Thyroid gland (tissue), 4 donors: ENCODE results near the gene GRN. TPM values are rescaled to one million over a fixed set of nuclear protein-coding genes. Genes with fewer than 3 reads are reported as not detected.

Experiments used
- DNase-seq, 2 donors: peaks; one replicate each; pipeline ENCODE4 v3.0.0-alpha.2; 2019
- H3K27ac ChIP-seq, 3 donors: fragments of 200-600 bp; sonication (generic); 1 replicate in 2 of 3; 2 replicates in 1 of 3; pipeline ENCODE4 v1.5.1; 2016 to 2019; ENCODE audit warnings: mild to moderate bottlenecking in 1 of 3, moderate library complexity in 1 of 3
- H3K27me3 ChIP-seq: fragments of 200-600 bp; sonication (generic); one replicate; pipeline ENCODE4 v1.5.1; 2019
- H3K36me3 ChIP-seq, 2 donors: fragments of 200-600 bp; sonication (generic); one replicate each; pipeline ENCODE4 v1.5.1; 2016 to 2019
- H3K4me1 ChIP-seq, 2 donors: fragments of 200-600 bp; sonication (generic); one replicate each; pipeline ENCODE4 v1.5.1; 2017 to 2019
- H3K4me3 ChIP-seq, 3 donors: fragments of 200-600 bp; sonication (generic); replicated peaks in 1 of 3; 1 replicate in 2 of 3; 2 replicates in 1 of 3; pipeline ENCODE4 v1.5.1; 2016; ENCODE audit warnings: mild to moderate bottlenecking in 1 of 3
- H3K9me3 ChIP-seq: fragments of 200-600 bp; sonication (generic); one replicate; pipeline ENCODE4 v1.5.1; 2017
- POLR2A ChIP-seq, 2 donors: fragments of 450-650 bp; IDR thresholded peaks; one replicate each; pipeline ENCODE4 v1.6.1; 2017; ENCODE audit warnings: antibody characterized with exemption in 2 of 2, mild to moderate bottlenecking in 2 of 2, moderate library complexity in 1 of 2
- WGBS, 2 donors: methylation state at CpG; one replicate each; pipeline ENCODE4 v1.1.5; 2017; 5-methylcytosine and 5-hydroxymethylcytosine counted together
- intact Hi-C: fragments of 100-400 bp; cut with DNase I; formaldehyde crosslinking; loops from one replicate; pipeline ENCODE4 v1.15.1; 2023
- total RNA-seq, 4 donors: library from RNA; depleted of rRNA; stranded (reverse); fragments of >200 nt; gene quantifications; one replicate each; pipeline ENCODE4 v1.2.3, GENCODE V29; 2016
- TF ChIP-seq, protein P1 (sequence below), 6 experiments: fragments of 200-600 bp in 3 of 6; fragments of 450-650 bp in 3 of 6; sonication (generic) in 3 of 6; IDR thresholded peaks; one replicate each; pipeline ENCODE4 v1.5.1; 2016 to 2019; ENCODE audit warnings: antibody characterized with exemption in 6 of 6, mild to moderate bottlenecking in 2 of 6, inconsistent platforms in 1 of 6, moderate library complexity in 1 of 6

GRN gene
- total RNA-seq, 4 donors from 2014 or later: 259 to 292 (median 264) TPM

DNA sequence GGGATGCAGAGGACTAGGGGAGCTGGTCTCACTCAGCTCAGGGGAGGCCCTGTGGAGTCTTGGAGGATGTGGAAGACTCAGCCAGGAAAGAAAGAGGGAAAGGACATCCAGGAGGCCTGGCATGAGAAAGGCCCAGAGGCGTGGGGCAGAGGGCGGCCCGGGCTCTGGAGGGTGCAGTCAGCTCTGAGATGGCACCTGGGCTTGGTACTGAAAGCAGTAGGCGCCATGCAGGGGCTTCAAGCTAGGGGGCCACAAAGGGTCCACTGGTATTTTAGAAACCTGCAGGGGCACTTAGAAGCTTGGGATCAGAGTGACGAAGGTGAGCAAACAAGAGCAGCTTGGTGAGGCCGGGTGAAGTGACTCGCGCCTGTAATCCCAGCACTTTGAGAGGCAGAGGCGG lies 13.0 kb downstream of the GRN start:
- no peak for DNase-seq
- Histone ChIP-seq H3K4me1 (peaks cover 18 to 19% of the 10 kb centered on the region in 2 donors), H3K27ac (no peak overlapping the region), H3K36me3 (no peaks in the 10 kb centered on the region), H3K9me3 (no peaks in the 10 kb centered on the region), H3K27me3 (no peaks in the 10 kb centered on the region), H3K4me3 (no peak overlapping the region)
- 90 to 93% methylated on average over 9 of the region's 9 CpGs for WGBS, 2 donors
- TF ChIP-seq, protein P1, sequence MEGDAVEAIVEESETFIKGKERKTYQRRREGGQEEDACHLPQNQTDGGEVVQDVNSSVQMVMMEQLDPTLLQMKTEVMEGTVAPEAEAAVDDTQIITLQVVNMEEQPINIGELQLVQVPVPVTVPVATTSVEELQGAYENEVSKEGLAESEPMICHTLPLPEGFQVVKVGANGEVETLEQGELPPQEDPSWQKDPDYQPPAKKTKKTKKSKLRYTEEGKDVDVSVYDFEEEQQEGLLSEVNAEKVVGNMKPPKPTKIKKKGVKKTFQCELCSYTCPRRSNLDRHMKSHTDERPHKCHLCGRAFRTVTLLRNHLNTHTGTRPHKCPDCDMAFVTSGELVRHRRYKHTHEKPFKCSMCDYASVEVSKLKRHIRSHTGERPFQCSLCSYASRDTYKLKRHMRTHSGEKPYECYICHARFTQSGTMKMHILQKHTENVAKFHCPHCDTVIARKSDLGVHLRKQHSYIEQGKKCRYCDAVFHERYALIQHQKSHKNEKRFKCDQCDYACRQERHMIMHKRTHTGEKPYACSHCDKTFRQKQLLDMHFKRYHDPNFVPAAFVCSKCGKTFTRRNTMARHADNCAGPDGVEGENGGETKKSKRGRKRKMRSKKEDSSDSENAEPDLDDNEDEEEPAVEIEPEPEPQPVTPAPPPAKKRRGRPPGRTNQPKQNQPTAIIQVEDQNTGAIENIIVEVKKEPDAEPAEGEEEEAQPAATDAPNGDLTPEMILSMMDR (IDR thresholded peaks at IDR 0.05): no peak
- TF ChIP-seq POLR2A (IDR thresholded peaks at IDR 0.05): no peak
- intact Hi-C loops: no loop called here

DNA sequence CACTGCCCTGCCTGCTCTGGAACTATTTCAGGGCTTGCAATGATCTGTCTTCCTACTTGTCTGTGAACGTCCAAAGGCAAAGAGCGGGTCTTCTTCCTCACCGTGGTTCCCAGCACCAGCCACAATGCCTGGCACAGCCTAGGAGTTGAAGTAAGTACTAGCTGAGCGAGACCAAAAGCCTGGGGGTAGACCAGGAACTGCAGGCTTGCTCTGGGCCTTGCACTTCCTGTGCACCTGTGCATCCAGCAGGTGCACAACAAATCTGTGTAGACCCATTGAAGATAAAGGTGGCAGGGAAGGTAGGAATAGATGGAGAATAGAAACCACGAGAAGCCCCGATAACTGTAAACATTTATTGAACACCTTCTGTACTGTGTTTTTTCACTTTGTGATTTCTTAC lies 13.9 kb downstream of the GRN start:
- Histone ChIP-seq H3K36me3 (no peaks in the 10 kb centered on the region), H3K27ac (no peak overlapping the region), H3K27me3 (no peaks in the 10 kb centered on the region), H3K9me3 (no peaks in the 10 kb centered on the region), H3K4me3 (no peak overlapping the region), H3K4me1 (peaks cover 22 to 23% of the 10 kb centered on the region in 2 donors)
- WGBS, 2 donors: 79 to 81% methylated on average over 6 of the region's 6 CpGs
- no peak for DNase-seq
- TF ChIP-seq POLR2A (IDR thresholded peaks at IDR 0.05): no peak
- TF ChIP-seq, protein P1 (IDR thresholded peaks at IDR 0.05): no peak
- intact Hi-C loops: no loop called here

DNA sequence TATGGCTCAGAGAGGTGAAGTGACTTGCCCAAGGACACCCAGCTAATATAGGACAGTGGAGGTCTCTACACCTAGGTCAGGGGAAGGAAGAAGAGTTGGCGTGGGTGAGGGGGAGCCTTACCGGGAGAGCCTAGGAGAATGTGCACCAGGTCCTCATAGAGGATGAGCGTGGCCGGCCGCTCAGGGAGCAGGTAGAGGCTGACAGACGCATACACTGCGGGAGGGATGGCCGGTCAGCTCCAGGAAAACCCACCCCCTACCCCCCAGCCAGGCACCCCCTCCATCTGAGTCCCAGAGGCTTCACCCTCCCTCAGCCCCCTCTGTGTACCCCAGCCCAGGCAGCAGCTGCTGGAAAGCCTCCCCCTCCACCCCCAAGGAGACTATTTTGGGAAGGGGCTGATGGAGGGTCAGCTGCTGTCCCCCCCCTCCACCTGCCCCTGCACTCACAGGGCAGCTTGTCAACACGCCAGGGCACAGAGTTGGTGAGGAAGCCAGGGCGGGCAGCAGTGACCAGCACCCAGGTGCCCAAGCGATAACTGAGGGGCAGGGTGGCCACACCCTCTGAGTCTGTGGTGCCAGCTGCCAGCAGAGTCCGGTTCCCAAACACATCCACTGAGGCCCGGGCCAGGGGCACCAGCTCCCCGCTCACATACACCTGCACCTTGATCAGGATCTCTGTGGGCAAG lies 14.5 kb downstream of the GRN start:
- H3K36me3 ChIP-seq: no peaks in the 10 kb centered on the region
- H3K4me1 ChIP-seq: peaks cover 24 to 26% of the 10 kb centered on the region in 2 donors
- TF ChIP-seq POLR2A (IDR thresholded peaks at IDR 0.05): no peak
- TF ChIP-seq, protein P1 (IDR thresholded peaks at IDR 0.05): no peak
- intact Hi-C loops: no loop called here
- H3K9me3 ChIP-seq: no peaks in the 10 kb centered on the region
- no peak overlapping the region for H3K4me3 ChIP-seq
- no peak for DNase-seq
- no peaks in the 10 kb centered on the region for H3K27me3 ChIP-seq
- WGBS, 2 donors: 89 to 91% methylated on average over 11 to 13 of the region's 14 CpGs
- no peak overlapping the region for H3K27ac ChIP-seq

DNA sequence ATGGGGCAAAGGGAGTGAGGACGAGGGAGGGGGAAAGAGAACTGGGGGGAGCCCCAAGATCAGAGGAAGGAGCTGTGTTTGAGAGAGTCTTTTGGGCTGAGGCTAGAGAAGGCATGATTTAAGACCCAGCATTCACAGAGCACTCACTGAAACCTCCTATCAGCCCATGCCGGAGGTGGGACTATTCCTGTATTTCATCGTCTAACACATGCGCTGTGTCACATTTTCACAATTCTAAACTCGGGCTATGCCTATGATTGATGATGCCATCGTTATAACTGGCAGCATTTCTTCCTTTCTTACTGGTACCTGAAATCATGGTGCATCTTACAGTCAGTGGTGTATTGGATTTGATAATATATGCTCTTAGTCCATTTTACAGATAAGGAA lies 15.0 kb downstream of the GRN start:
- intact Hi-C loops: no loop called here
- no peaks in the 10 kb centered on the region for H3K36me3 ChIP-seq
- no peaks in the 10 kb centered on the region for H3K9me3 ChIP-seq
- DNase-seq: no peak
- no peak overlapping the region for H3K27ac ChIP-seq
- H3K4me3 ChIP-seq: no peak overlapping the region
- H3K4me1 ChIP-seq: peaks cover 25 to 28% of the 10 kb centered on the region in 2 donors
- TF ChIP-seq, protein P1 (IDR thresholded peaks at IDR 0.05): no peak
- TF ChIP-seq POLR2A (IDR thresholded peaks at IDR 0.05): no peak
- no peaks in the 10 kb centered on the region for H3K27me3 ChIP-seq
- WGBS, 2 donors: 72 to 77% methylated on average over 6 of the region's 6 CpGs

DNA sequence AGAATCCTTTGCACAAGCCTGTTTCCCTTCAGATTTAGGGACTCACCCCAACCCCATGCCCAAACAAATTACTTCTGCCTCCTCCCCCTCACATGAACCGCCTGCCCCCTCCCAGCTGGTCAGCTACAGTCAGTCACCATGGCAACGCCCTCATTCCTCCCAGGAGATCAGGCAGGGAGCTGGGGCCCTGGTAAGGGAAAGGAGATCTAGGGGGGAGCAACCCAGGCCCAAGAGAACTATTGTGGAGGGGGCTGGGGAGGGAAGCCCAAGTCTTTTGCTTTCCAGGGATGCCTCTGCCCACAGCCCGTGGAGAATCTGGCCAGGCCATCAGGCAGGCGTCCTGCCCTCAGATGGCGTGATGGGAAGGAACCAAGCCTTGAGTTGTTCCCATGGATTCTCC lies 15.7 kb downstream of the GRN start:
- no peaks in the 10 kb centered on the region for H3K27me3 ChIP-seq
- H3K4me1 ChIP-seq: peaks cover 31 to 32% of the 10 kb centered on the region in 2 donors
- H3K36me3 ChIP-seq: no peaks in the 10 kb centered on the region
- no peak overlapping the region for H3K4me3 ChIP-seq
- no peak overlapping the region for H3K27ac ChIP-seq
- intact Hi-C loops: no loop called here
- TF ChIP-seq POLR2A (IDR thresholded peaks at IDR 0.05): no peak
- TF ChIP-seq, protein P1 (IDR thresholded peaks at IDR 0.05): no peak
- WGBS, 2 donors: 35 to 57% methylated on average over 5 of the region's 5 CpGs
- peak; percentile 53 to 54 for DNase-seq
- H3K9me3 ChIP-seq: no peaks in the 10 kb centered on the region
